ENCODE results near the gene MRPL57.
A peak's percentile ranks its signal among the peaks of the same experiment; 100 is the strongest.

Gene MRPL57

GRCh38 chr13:21176215-21176981 lies at the start of gene MRPL57, which contains the start of gene SKA3 (continued):
- TF ChIP-seq ZNF366 (tag by site-specific recombination; conservative IDR thresholded peaks at IDR 0.05) (no peak), ZNF248 (tag by site-specific recombination; IDR thresholded peaks at IDR 0.05) (no peak), INSM2 (tag by site-specific recombination; IDR thresholded peaks at IDR 0.05) (no peak; the same call in 1 of the 2 replicates), PBX3 (CRISPR knock-in tag; IDR thresholded peaks at IDR 0.05) (0 out of 2 replicates have a peak, but pooled peaks have one; percentile 63), PRDM1 (tag by site-specific recombination; IDR thresholded peaks at IDR 0.05) (no peak), ZNF214 (tag by site-specific recombination; IDR thresholded peaks at IDR 0.05; ENCODE audit: borderline replicate concordance) (no peak), IKZF3 (tag by site-specific recombination; IDR thresholded peaks at IDR 0.05) (peak; percentile 40; the same call in 1 of the 2 replicates), RBAK (tag by site-specific recombination; IDR thresholded peaks at IDR 0.05) (no peak), SALL2 (tag by site-specific recombination; IDR thresholded peaks at IDR 0.05; ENCODE audit: borderline replicate concordance) (no peak), ZNF350 (tag by site-specific recombination; IDR thresholded peaks at IDR 0.05) (no peak), BCL11B (tag by site-specific recombination; IDR thresholded peaks at IDR 0.05; ENCODE audit: low read depth) (no peak), KLF10 (tag by site-specific recombination; IDR thresholded peaks at IDR 0.05) (peak; percentile 21; the same call in 1 of the 2 replicates), HIC1 (tag by site-specific recombination; IDR thresholded peaks at IDR 0.05) (0 out of 2 replicates have a peak, but pooled peaks have one; percentile 23), ZNF223 (tag by site-specific recombination; IDR thresholded peaks at IDR 0.05) (no peak), ZNF112 (tag by site-specific recombination; IDR thresholded peaks at IDR 0.05) (no peak), ZXDB (tag by site-specific recombination; IDR thresholded peaks at IDR 0.05) (peak; percentile 99), PATZ1 (tag by site-specific recombination; IDR thresholded peaks at IDR 0.05) (0 out of 2 replicates have a peak, but pooled peaks have one; percentile 23), ZNF26 (tag by site-specific recombination; IDR thresholded peaks at IDR 0.05) (no peak), ZNF610 (tag by site-specific recombination; IDR thresholded peaks at IDR 0.05; ENCODE audit: borderline replicate concordance) (0 out of 2 replicates have a peak, but pooled peaks have one; percentile 28), ZFP69B (tag by site-specific recombination; IDR thresholded peaks at IDR 0.05) (0 out of 2 replicates have a peak, but pooled peaks have one; percentile 28), ZBTB8A (tag by site-specific recombination; IDR thresholded peaks at IDR 0.05) (peak; percentile 59), ZNF211 (tag by site-specific recombination; IDR thresholded peaks at IDR 0.05; ENCODE audit: low read depth) (no peak), SCRT2 (tag by site-specific recombination; IDR thresholded peaks at IDR 0.05) (peak; percentile 64; the same call in 1 of the 2 replicates), ZNF580 (tag by site-specific recombination; IDR thresholded peaks at IDR 0.05) (0 out of 2 replicates have a peak, but pooled peaks have one; percentile 28), SP3 (tag by site-specific recombination; IDR thresholded peaks at IDR 0.05) (peak; percentile 43; the same call in 1 of the 2 replicates), ZNF76 (tag by site-specific recombination; IDR thresholded peaks at IDR 0.05; ENCODE audit: borderline replicate concordance, low read depth) (peak; percentile 78), ZNF843 (tag by site-specific recombination; IDR thresholded peaks at IDR 0.05) (peak; percentile 58; the same call in 1 of the 2 replicates), ZNF747 (tag by site-specific recombination; IDR thresholded peaks at IDR 0.05) (no peak)
